ENCODE results near the gene COL7A1.

- TF ChIP-seq CTCF (IDR thresholded peaks at IDR 0.05) (no peak), EZH2 (IDR thresholded peaks at IDR 0.05; ENCODE audit: borderline replicate concordance, insufficient read depth, low read depth, low read length, poor library complexity, severe bottlenecking) (no peak)
Observed at GRCh38 chr3:48575366-48575765, 19.8 kb downstream of the COL7A1 start.

Data from B cell (primary cell).